ENCODE measurements around the gene FAM241B.

- TF ChIP-seq CTCF (IDR thresholded peaks at IDR 0.05), result no peak
- no peak for TF ChIP-seq EZH2 (IDR thresholded peaks at IDR 0.05)
These were observed 25.2 kb downstream of the FAM241B start for GRCh38 chr10:69655124-69655867.
